LHCN-M2 (cell line): Measurements from ENCODE around the gene EHD4. TPM values are rescaled to one million over a fixed set of nuclear protein-coding genes. Genes with fewer than 3 reads are reported as not detected.

Experiments used
- DNase-seq: peaks from one replicate; pipeline ENCODE4 v3.0.0-alpha.2; 2012; ENCODE audit warnings: low read depth
- total RNA-seq: library from RNA; depleted of rRNA; stranded (reverse); fragments of >200 nt; gene quantifications from 2 replicates; pipeline ENCODE4 v1.2.3, GENCODE V29; 2014

EHD4 gene
- total RNA-seq, 1 experiment from 2014 or later = 19.8 TPM

GRCh38 chr15:41957021-41957897, 15.1 kb downstream of the EHD4 start:
- DNase-seq = no peak

- peak; percentile 23 for DNase-seq
These were observed 16.4 kb downstream of the EHD4 start for GRCh38 chr15:41955807-41956525.

- no peak for DNase-seq
These were observed 17.3 kb downstream of the EHD4 start for GRCh38 chr15:41955100-41955499.

- no peak for DNase-seq
These were observed 18.3 kb downstream of the EHD4 start for GRCh38 chr15:41954036-41954435.

GRCh38 chr15:41952013-41952563, 20.3 kb downstream of the EHD4 start:
- DNase-seq = no peak

- DNase-seq = no peak
These were observed 20.8 kb downstream of the EHD4 start for GRCh38 chr15:41951571-41951970.

GRCh38 chr15:41950489-41950888, 21.9 kb downstream of the EHD4 start:
- DNase-seq = no peak

GRCh38 chr15:41950127-41950483, 22.3 kb downstream of the EHD4 start:
- DNase-seq = no peak

GRCh38 chr15:41949401-41950126, 22.8 kb downstream of the EHD4 start:
- DNase-seq = no peak

- DNase-seq = no peak
These were observed 23.9 kb downstream of the EHD4 start for GRCh38 chr15:41948490-41948889.

- no peak for DNase-seq
These were observed 25.4 kb downstream of the EHD4 start for GRCh38 chr15:41946970-41947369.

GRCh38 chr15:41945731-41946130, 26.6 kb downstream of the EHD4 start:
- DNase-seq = no peak

- DNase-seq = no peak
These were observed 27.1 kb downstream of the EHD4 start for GRCh38 chr15:41945221-41945620.

GRCh38 chr15:41944313-41944940, 27.9 kb downstream of the EHD4 start:
- peak; percentile 95 for DNase-seq

GRCh38 chr15:41943543-41944312, 28.6 kb downstream of the EHD4 start:
- no peak for DNase-seq

GRCh38 chr15:41942886-41943285, 29.5 kb downstream of the EHD4 start:
- no peak for DNase-seq

GRCh38 chr15:41941644-41942415, 30.5 kb downstream of the EHD4 start:
- DNase-seq = no peak

- peak; percentile 91 for DNase-seq
These were observed 31.9 kb downstream of the EHD4 start for GRCh38 chr15:41940441-41940857.

- no peak for DNase-seq
These were observed 32.4 kb downstream of the EHD4 start for GRCh38 chr15:41939986-41940385.

- no peak for DNase-seq
These were observed 34.8 kb downstream of the EHD4 start for GRCh38 chr15:41937568-41937923.
